Measurements from ENCODE around the gene SCAF1. TPM values are rescaled to one million over a fixed set of nuclear protein-coding genes. Genes with fewer than 3 reads are reported as not detected.

Gene SCAF1
- total and polyA plus RNA-seq, 3 donors from 2014 or later = 51.4 to 78.1 (median 70.8) TPM

DNA sequence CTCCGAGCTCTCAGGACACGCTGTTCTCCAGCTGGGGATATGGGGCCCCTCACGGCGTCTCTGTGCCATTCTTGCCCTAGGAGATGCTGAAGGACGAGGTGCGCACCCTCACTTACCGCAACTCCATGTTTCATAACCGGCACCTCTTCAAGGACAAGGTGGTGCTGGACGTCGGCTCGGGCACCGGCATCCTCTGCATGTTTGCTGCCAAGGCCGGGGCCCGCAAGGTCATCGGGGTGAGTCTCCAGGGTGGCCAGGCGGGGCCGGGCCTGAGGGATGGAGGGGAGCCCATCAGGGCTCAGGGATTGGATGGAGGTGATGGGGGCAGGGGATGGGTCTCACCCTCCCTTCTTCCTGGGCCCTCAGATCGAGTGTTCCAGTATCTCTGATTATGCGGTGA, 39.8 kb downstream of the SCAF1 start:
- Histone ChIP-seq H3K36me3 (ENCODE audit: low read depth, missing control alignments) (no peaks in the 10 kb centered on the region), H3K27ac (no peak overlapping the region), H3K4me3 (no peak overlapping the region), H3K9me3 (no peaks in the 10 kb centered on the region), H3K4me1 (peaks cover 47% of the 10 kb centered on the region), H3K27me3 (no peaks in the 10 kb centered on the region)
- intact Hi-C loops (cut with DNase I; ENCODE audit: low total_unique reads) = no loop called here
- TF ChIP-seq, protein P1, sequence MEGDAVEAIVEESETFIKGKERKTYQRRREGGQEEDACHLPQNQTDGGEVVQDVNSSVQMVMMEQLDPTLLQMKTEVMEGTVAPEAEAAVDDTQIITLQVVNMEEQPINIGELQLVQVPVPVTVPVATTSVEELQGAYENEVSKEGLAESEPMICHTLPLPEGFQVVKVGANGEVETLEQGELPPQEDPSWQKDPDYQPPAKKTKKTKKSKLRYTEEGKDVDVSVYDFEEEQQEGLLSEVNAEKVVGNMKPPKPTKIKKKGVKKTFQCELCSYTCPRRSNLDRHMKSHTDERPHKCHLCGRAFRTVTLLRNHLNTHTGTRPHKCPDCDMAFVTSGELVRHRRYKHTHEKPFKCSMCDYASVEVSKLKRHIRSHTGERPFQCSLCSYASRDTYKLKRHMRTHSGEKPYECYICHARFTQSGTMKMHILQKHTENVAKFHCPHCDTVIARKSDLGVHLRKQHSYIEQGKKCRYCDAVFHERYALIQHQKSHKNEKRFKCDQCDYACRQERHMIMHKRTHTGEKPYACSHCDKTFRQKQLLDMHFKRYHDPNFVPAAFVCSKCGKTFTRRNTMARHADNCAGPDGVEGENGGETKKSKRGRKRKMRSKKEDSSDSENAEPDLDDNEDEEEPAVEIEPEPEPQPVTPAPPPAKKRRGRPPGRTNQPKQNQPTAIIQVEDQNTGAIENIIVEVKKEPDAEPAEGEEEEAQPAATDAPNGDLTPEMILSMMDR (IDR thresholded peaks at IDR 0.05) = no peak
- no peak for TF ChIP-seq POLR2A (IDR thresholded peaks at IDR 0.05)
- WGBS, 2 donors = 63 to 70% methylated on average over 18 to 19 of the region's 19 CpGs
- no peak for DNase-seq

DNA sequence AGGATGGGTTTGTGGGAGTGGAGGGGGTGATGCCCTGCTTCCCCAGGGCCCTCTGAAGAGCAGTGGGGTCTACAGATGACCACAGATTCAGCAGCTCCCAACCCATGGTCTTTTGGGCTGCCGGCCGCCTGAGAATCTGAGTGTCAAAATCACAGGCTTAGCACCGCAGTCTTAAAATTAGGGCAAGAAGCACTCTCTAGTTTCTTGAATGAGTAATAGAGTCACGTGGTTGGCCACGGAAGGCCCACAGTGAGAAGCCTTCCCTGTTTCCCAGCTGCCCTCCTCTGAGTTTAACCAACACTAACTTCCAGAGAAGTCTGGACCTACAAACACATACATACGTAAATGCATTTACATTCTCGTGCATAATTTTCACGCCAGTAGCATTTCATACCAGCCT, 40.3 kb downstream of the SCAF1 start:
- Histone ChIP-seq H3K9me3 (no peaks in the 10 kb centered on the region), H3K36me3 (ENCODE audit: low read depth, missing control alignments) (no peaks in the 10 kb centered on the region), H3K27ac (peak overlapping the region in 1 of 2 donors; percentile 31), H3K4me3 (no peak overlapping the region), H3K27me3 (no peaks in the 10 kb centered on the region), H3K4me1 (peaks cover 47% of the 10 kb centered on the region)
- no peak for DNase-seq
- TF ChIP-seq, protein P1 (IDR thresholded peaks at IDR 0.05) = no peak
- no peak for TF ChIP-seq POLR2A (IDR thresholded peaks at IDR 0.05)
- intact Hi-C loops (cut with DNase I; ENCODE audit: low total_unique reads) = no loop called here
- WGBS, 2 donors = 84 to 88% methylated on average over 8 of the region's 8 CpGs

DNA sequence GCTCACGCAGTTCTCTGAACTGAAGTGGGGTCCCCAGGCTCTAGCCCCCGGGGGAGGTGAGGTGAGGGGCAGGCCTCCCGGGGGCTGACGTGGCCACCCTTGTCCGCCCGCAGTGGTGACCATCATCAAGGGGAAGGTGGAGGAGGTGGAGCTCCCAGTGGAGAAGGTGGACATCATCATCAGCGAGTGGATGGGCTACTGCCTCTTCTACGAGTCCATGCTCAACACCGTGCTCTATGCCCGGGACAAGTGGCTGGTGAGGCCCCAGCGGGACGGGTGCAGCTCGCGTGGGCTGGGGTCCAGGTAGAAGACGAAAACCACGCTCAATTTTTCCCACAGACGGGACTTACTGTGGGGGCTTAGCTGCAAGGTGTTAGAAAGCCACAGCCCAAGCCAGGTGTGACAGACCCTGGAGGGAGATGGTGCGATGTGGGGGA, 41.8 kb downstream of the SCAF1 start:
- peaks cover 39% of the 10 kb centered on the region for H3K4me1 ChIP-seq
- no peaks in the 10 kb centered on the region for H3K9me3 ChIP-seq
- H3K36me3 ChIP-seq (ENCODE audit: low read depth, missing control alignments) = no peaks in the 10 kb centered on the region
- H3K27ac ChIP-seq = peak overlapping the region; percentile 50
- TF ChIP-seq POLR2A (IDR thresholded peaks at IDR 0.05) = no peak
- TF ChIP-seq, protein P1 (IDR thresholded peaks at IDR 0.05) = no peak
- no peak for DNase-seq
- no peaks in the 10 kb centered on the region for H3K27me3 ChIP-seq
- WGBS, 2 donors = 92 to 94% methylated on average over 18 of the region's 18 CpGs
- intact Hi-C loops (cut with DNase I; ENCODE audit: low total_unique reads) = no loop called here
- no peak overlapping the region for H3K4me3 ChIP-seq

DNA sequence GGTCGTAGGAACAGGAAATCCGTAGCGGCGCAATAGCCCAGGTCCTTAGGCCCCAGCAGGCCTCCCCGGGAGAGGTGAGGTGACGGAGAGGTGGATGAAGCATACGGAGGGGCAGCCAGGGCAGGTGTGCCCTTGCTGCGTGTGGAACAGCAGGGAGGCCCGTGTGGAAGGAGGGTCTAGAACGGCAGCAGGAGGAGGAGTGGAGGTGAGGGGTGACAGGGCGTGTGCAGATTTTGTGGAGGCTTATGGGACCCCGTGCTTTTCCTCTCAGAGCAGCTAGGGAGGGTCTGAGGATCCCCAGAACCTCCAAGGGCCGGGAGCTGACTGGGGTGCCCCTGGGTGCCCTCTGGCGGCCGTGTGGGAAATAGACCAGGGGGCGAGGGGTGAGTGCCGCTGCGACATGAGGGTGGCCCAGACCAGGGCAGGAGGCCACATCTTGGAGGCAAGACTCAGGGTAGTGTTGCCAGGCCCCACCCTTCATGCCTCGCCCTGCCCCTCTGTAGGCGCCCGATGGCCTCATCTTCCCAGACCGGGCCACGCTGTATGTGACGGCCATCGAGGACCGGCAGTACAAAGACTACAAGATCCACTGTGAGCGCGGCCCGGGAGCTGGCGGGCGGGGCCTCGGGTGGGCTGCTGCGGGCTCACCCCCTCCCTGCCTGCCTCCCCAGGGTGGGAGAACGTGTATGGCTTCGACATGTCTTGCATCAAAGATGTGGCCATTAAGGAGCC, 42.4 kb downstream of the SCAF1 start:
- Histone ChIP-seq H3K4me3 (no peak overlapping the region), H3K4me1 (peaks cover 35% of the 10 kb centered on the region), H3K27me3 (no peaks in the 10 kb centered on the region), H3K27ac (peak overlapping the region; percentile 50), H3K36me3 (ENCODE audit: low read depth, missing control alignments) (no peaks in the 10 kb centered on the region), H3K9me3 (no peaks in the 10 kb centered on the region)
- TF ChIP-seq, protein P1 (IDR thresholded peaks at IDR 0.05) = no peak
- no peak for TF ChIP-seq POLR2A (IDR thresholded peaks at IDR 0.05)
- WGBS, 2 donors = 82 to 83% methylated on average over 14 to 31 of the region's 35 CpGs
- intact Hi-C loops (cut with DNase I; ENCODE audit: low total_unique reads) = no loop called here
- no peak for DNase-seq
